GM10248 (cell line): ENCODE data around the gene KDELR1.

Experiments used
- CTCF ChIA-PET: fragments of 300-600 bp; sonication (Branson Sonifier 250); formaldehyde crosslinking; extraction: SDS; loops from one replicate; lab custom pipeline; 2021; ENCODE audit warnings: antibody characterized with exemption; lab: Yijun Ruan, JAX
- POLR2A ChIA-PET: fragments of 350-650 bp; sonication (Branson Sonifier 250); formaldehyde crosslinking; extraction: SDS; loops from one replicate; lab custom pipeline; 2020; ENCODE audit warnings: antibody characterized with exemption; lab: Yijun Ruan, JAX
- DNase-seq: peaks from one replicate; pipeline ENCODE4 v3.0.0; 2012; ENCODE audit errors: extremely low spot score
- CTCF ChIP-seq: IDR thresholded peaks from 2 replicates; pipeline ENCODE4 v1.5.1; 2012; ENCODE audit warnings: mild to moderate bottlenecking, low read depth; ENCODE audit errors: extremely low read depth, missing control alignments, control extremely low read depth

Gene KDELR1

DNA sequence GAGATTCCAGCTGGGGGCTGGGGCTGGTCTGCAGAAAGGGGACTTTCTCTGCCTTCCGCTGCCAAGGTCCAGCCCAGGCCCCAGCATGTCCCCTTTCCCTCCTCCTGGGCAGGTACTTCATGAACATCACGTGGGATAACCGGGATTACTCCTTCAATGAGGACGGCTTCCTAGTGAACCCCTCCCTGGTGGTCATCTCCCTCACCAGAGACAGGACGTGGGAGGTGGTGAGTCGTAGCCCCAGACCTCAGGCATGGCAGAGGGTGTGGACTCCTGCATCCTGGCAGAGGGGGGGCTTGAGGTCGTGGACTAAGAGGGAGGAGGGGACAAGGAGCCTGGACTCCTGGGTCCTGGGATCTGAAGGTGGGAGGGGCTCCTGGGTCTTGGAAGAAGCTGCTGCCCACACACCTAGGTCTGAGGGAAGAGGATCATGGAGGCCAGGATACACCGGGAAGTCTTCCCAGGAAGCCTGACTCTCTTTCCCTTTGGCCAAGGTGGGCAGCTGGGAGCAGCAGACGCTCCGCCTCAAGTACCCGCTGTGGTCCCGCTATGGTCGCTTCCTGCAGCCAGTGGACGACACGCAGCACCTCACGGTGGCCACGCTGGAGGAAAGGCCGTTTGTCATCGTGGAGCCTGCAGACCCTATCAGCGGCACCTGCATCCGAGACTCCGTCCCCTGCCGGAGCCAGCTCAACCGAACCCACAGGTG, 22.7 kb upstream of the KDELR1 start:
- DNase-seq = no peak
- POLR2A ChIA-PET = interaction anchor here (0.7 kb wide), 1 partner anchor 200 kb away, joined by 3 read pairs; no protein-coding TSS in a partner anchor
- CTCF ChIA-PET = interaction anchor here (1.2 to 1.9 kb wide), 4 partner anchors 10 to 75 kb away, joined by 3 to 6 read pairs (median 4); partner anchors contain the start of gene KDELR1
- TF ChIP-seq CTCF = no peak

DNA sequence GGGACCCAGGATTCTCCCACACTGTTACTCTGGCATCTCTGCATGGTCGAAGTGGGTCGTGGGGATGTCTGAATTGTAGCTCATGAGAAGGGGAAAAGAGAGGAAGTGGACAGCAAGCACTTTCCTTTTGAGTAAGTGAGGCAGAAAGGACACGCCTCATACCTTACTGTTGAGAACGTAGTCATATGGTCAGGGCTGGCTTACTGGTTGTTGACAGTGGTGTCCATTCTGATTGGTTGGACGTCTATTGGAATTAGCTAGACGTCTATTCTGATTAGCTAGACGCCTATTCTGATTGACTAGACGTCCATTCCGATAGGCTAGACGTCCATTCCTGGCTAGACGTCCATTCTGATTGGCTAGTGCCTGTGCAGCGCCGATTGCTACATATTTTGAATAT, 14.5 kb upstream of the KDELR1 start:
- no peak for TF ChIP-seq CTCF
- ChIA-PET CTCF (interaction anchor here (0.9 to 1.0 kb wide), 2 partner anchors 14 to 91 kb away, joined by 3 to 4 read pairs; partner anchors contain the start of gene KDELR1), POLR2A (interaction anchor here (0.6 kb wide), 2 partner anchors 85 to 464 kb away, joined by 3 to 6 read pairs; no protein-coding TSS in a partner anchor)
- peak; percentile 51 for DNase-seq

DNA sequence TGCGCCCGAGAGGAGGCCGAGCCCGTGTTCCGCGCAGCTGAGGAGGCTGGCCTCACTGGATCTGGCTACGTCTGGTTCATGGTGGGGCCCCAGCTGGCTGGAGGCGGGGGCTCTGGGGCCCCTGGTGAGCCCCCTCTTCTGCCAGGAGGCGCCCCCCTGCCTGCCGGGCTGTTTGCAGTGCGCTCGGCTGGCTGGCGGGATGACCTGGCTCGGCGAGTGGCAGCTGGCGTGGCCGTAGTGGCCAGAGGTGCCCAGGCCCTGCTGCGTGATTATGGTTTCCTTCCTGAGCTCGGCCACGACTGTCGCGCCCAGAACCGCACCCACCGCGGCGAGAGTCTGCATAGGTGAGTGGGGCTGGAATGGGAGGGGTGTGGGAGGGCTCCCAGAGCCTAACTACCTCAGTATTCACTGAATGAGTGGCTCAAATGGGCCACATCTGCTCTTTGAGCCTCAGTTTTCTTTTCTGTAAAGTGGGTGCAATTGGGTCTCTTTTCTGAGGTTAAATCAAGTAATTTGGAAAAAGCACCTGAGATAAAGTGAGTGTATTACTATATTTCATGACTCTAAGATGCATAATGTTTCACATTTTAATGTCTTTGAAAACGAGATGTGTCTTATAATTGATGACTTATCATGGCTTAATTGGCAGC, 13.8 kb upstream of the KDELR1 start:
- no peak for DNase-seq
- no peak for TF ChIP-seq CTCF
- POLR2A ChIA-PET = no interaction called here
- CTCF ChIA-PET = interaction anchor here (0.9 to 5.5 kb wide), 3 partner anchors 14 to 21 kb away, joined by 3 to 38 read pairs (median 4); partner anchors contain the start of gene KDELR1

DNA sequence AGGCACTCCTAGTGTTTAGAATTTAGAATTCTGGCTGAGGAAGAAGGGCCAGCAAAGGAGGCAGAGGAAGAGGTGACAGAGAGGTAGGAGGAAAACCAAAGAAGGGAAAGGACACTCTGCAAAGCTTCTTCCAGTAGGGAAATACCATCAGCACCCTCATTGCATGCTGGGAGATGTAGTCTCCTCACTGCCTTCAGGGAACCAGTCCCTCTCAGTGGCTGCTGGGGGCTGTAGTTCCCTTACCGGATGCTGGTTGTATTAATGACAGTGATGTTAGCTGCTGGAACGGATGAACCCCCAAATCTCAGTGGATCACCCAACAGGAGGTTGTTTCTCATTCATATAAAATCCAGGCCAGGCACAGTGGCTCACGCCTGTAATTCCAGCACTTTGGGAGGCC, 12.3 kb upstream of the KDELR1 start:
- ChIA-PET POLR2A (no interaction called here), CTCF (interaction anchor here (1.2 to 5.5 kb wide), 3 partner anchors 10 to 12 kb away, joined by 5 to 38 read pairs (median 6); partner anchors contain the start of genes GRIN2D and KDELR1)
- no peak for TF ChIP-seq CTCF
- peak; percentile 84 for DNase-seq

- DNase-seq = no peak
- ChIA-PET CTCF (interaction anchor here (0.9 to 5.5 kb wide), 3 partner anchors 10 to 187 kb away, joined by 3 to 38 read pairs (median 3); partner anchors contain the start of gene KDELR1), POLR2A (interaction anchor here (0.9 kb wide), 1 partner anchor 10 kb away, joined by 3 read pairs; the partner anchor contains the start of gene KDELR1)
- no peak for TF ChIP-seq CTCF
These were observed 9.9 kb upstream of the KDELR1 start for GRCh38 chr19:48401287-48401686.
